ENCODE measurements around the gene AIF1. TPM values are rescaled to one million over a fixed set of nuclear protein-coding genes. Genes with fewer than 3 reads are reported as not detected.

Gene AIF1
- total RNA-seq, 1 donor from 2014 or later: 55.3 TPM

GRCh38 chr6:31575952-31576685, 38.9 kb upstream of the AIF1 start:
- peak overlapping the region; percentile 55 for H3K27ac ChIP-seq
- peak overlapping the region; percentile 48 for H3K4me3 ChIP-seq
- TF ChIP-seq, protein P1, sequence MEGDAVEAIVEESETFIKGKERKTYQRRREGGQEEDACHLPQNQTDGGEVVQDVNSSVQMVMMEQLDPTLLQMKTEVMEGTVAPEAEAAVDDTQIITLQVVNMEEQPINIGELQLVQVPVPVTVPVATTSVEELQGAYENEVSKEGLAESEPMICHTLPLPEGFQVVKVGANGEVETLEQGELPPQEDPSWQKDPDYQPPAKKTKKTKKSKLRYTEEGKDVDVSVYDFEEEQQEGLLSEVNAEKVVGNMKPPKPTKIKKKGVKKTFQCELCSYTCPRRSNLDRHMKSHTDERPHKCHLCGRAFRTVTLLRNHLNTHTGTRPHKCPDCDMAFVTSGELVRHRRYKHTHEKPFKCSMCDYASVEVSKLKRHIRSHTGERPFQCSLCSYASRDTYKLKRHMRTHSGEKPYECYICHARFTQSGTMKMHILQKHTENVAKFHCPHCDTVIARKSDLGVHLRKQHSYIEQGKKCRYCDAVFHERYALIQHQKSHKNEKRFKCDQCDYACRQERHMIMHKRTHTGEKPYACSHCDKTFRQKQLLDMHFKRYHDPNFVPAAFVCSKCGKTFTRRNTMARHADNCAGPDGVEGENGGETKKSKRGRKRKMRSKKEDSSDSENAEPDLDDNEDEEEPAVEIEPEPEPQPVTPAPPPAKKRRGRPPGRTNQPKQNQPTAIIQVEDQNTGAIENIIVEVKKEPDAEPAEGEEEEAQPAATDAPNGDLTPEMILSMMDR (IDR thresholded peaks at IDR 0.05): no peak
- H3K9me3 ChIP-seq: no peaks in the 10 kb centered on the region
- no peaks in the 10 kb centered on the region for H3K27me3 ChIP-seq
- ATAC-seq (no peak), DNase-seq (no peak)
- H3K36me3 ChIP-seq: no peaks in the 10 kb centered on the region
- intact Hi-C loops (cut with DNase I): no loop called here
- no peaks in the 10 kb centered on the region for H3K4me1 ChIP-seq

- DNase-seq: no peak
- no peaks in the 10 kb centered on the region for H3K27me3 ChIP-seq
- no peaks in the 10 kb centered on the region for H3K36me3 ChIP-seq
- no peaks in the 10 kb centered on the region for H3K9me3 ChIP-seq
- intact Hi-C loops (cut with DNase I): no loop called here
- TF ChIP-seq, protein P1 (IDR thresholded peaks at IDR 0.05): no peak
- H3K4me3 ChIP-seq: peak overlapping the region; percentile 48
- peaks cover 7% of the 10 kb centered on the region for H3K4me1 ChIP-seq
- no peak for ATAC-seq
- H3K27ac ChIP-seq: no peak overlapping the region
Measured at GRCh38 chr6:31576897-31577578, 38.0 kb upstream of the AIF1 start.

DNA sequence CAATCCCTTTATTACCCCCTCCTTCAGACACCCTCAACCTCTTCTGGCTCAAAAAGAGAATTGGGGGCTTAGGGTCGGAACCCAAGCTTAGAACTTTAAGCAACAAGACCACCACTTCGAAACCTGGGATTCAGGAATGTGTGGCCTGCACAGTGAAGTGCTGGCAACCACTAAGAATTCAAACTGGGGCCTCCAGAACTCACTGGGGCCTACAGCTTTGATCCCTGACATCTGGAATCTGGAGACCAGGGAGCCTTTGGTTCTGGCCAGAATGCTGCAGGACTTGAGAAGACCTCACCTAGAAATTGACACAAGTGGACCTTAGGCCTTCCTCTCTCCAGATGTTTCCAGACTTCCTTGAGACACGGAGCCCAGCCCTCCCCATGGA, 37.5 kb upstream of the AIF1 start:
- TF ChIP-seq, protein P1 (IDR thresholded peaks at IDR 0.05): no peak

DNA sequence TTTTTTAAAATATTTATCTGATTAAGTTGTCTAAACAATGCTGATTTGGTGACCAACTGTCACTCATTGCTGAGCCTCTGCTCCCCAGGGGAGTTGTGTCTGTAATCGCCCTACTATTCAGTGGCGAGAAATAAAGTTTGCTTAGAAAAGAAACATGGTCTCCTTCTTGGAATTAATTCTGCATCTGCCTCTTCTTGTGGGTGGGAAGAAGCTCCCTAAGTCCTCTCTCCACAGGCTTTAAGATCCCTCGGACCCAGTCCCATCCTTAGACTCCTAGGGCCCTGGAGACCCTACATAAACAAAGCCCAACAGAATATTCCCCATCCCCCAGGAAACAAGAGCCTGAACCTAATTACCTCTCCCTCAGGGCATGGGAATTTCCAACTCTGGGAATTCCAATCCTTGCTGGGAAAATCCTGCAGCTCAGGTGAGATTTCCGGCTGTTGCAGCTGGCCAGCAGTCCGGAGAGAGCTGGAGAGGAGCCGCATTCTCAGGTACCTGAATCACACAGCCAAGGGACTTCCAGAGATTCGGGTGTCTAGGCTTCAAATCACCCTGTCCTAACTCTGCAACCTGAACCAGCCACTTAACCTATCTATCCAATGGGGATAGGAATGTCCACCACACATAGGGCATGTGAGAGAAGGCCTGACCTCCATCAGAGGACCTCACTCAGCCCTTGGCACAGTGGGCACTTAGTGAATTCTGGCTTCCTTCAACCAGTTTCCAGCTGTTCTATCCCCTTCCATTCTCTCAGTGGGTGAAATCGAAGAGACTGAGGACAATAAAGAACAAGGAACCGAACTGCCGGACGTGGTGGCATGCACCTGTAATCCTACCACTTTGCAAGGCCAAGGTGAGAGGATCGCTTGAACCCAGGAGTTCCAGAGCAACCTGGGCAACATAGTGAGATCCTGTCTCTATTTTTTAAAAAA, 36.6 kb upstream of the AIF1 start:
- TF ChIP-seq, protein P1 (IDR thresholded peaks at IDR 0.05): no peak
- ATAC-seq: no peak
- intact Hi-C loops (cut with DNase I): no loop called here

More for the DNA sequence above, 37.5 kb upstream of the AIF1 start:
- Histone ChIP-seq H3K4me3 (no peak overlapping the region), H3K4me1 (peaks cover 7% of the 10 kb centered on the region), H3K36me3 (no peaks in the 10 kb centered on the region), H3K27ac (no peak overlapping the region), H3K9me3 (no peaks in the 10 kb centered on the region), H3K27me3 (no peaks in the 10 kb centered on the region)
- ATAC-seq (no peak), DNase-seq (no peak)
- intact Hi-C loops (cut with DNase I): no loop called here

GRCh38 chr6:31579119-31579505, 35.9 kb upstream of the AIF1 start:
- TF ChIP-seq, protein P1 (IDR thresholded peaks at IDR 0.05): no peak
- H3K27me3 ChIP-seq: no peaks in the 10 kb centered on the region
- peaks cover 7% of the 10 kb centered on the region for H3K4me1 ChIP-seq
- no peak overlapping the region for H3K4me3 ChIP-seq
- intact Hi-C loops (cut with DNase I): no loop called here
- H3K9me3 ChIP-seq: no peaks in the 10 kb centered on the region
- H3K27ac ChIP-seq: no peak overlapping the region
- DNase-seq (no peak), ATAC-seq (no peak)
- no peaks in the 10 kb centered on the region for H3K36me3 ChIP-seq

More for the DNA sequence above, 36.6 kb upstream of the AIF1 start:
- H3K4me3 ChIP-seq: no peak overlapping the region
- no peaks in the 10 kb centered on the region for H3K9me3 ChIP-seq
- DNase-seq: no peak
- H3K36me3 ChIP-seq: no peaks in the 10 kb centered on the region
- H3K27ac ChIP-seq: no peak overlapping the region
- H3K4me1 ChIP-seq: peaks cover 7% of the 10 kb centered on the region
- no peaks in the 10 kb centered on the region for H3K27me3 ChIP-seq
